Activated CD4-positive, alpha-beta memory T cell treated with anti-CD3 and anti-CD28 coated beads for 36 hours (primary cell): ENCODE measurements around the gene MOB4. TPM values are rescaled to one million over a fixed set of nuclear protein-coding genes. Genes with fewer than 3 reads are reported as not detected.
"Not testable (repeated sequence)": the region's sequence is repeated elsewhere in the genome, so short reads cannot be mapped to it uniquely, and the experiment has no call there.

Source experiments
- CTCF ChIA-PET: fragments of 350-600 bp; sonication (Branson Sonifier 250); formaldehyde crosslinking; loops from one replicate; lab custom pipeline; 2021; ENCODE audit warnings: antibody characterized with exemption, inconsistent platforms; lab: Charles Lee
- POLR2A ChIA-PET: fragments of 350-600 bp; sonication (Branson Sonifier 250); formaldehyde crosslinking; loops from one replicate; lab custom pipeline; 2021; ENCODE audit warnings: antibody characterized with exemption; lab: Charles Lee
- DNase-seq: peaks from one replicate; pipeline ENCODE4 v3.0.0-alpha.2; 2020
- H3K27ac Mint-ChIP-seq: one replicate; pipeline ENCODE4 v1.8.0; 2021; ENCODE audit warnings: mixed read lengths
- H3K27me3 Mint-ChIP-seq: one replicate; pipeline ENCODE4 v1.8.0; 2021; ENCODE audit warnings: mixed read lengths
- H3K36me3 Mint-ChIP-seq: one replicate; pipeline ENCODE4 v1.8.0; 2021; ENCODE audit warnings: mixed read lengths
- H3K4me1 Mint-ChIP-seq: one replicate; pipeline ENCODE4 v1.8.0; 2021; ENCODE audit warnings: low read depth, mixed read lengths
- H3K4me3 Mint-ChIP-seq: one replicate; pipeline ENCODE4 v1.8.0; 2021; ENCODE audit warnings: mild to moderate bottlenecking, mixed read lengths
- H3K9me3 Mint-ChIP-seq: one replicate; pipeline ENCODE4 v1.8.0; 2021; ENCODE audit warnings: mixed read lengths
- intact Hi-C: fragments of 100-400 bp; cut with micrococcal nuclease; formaldehyde crosslinking; loops from one replicate; pipeline ENCODE4 v1.15.1; 2023
- total RNA-seq, 2 experiments: library from RNA; stranded (reverse); gene quantifications; one replicate each; pipeline ENCODE4 v1.2.3, GENCODE V29; 2021

MOB4 gene
- total RNA-seq: 10 to 100 TPM; 18.9 to 19.5 TPM

- Mint-ChIP-seq H3K4me3 (peak within 1 kb of the TSS; percentile 92), H3K27me3 (no peaks in the 10 kb centered on the region), H3K4me1 (peaks cover 24% of the 10 kb centered on the region), H3K27ac (peak within 1 kb of the TSS; percentile 88), H3K36me3 (peaks cover 8% of the 10 kb centered on the region), H3K9me3 (no peaks in the 10 kb centered on the region)
- intact Hi-C loops: loop anchor here (1.0 kb wide), 4 partner anchors 16 to 189 kb away; partner anchors contain the start of genes COQ10B, HSPE1, MARS2 and SF3B1
- ChIA-PET CTCF (interaction anchor here (1.1 to 2.3 kb wide), 6 partner anchors 14 to 263 kb away, joined by 4 to 8 read pairs (median 6); partner anchors contain the start of gene MARS2), POLR2A (interaction anchor here (0.6 to 5.6 kb wide), 15 partner anchors 9 to 1347 kb away, joined by 3 to 71 read pairs (median 4); partner anchors contain the start of genes COQ10B, HSPD1, HSPE1 and MARS2)
- DNase-seq: peak; percentile 96
These were observed at the start of gene MOB4 for GRCh38 chr2:197515739-197516392. Gene MOB4 (plus strand): TSS chr2:197516066. CDS start chr2:197516087, 21 bp downstream.

DNA sequence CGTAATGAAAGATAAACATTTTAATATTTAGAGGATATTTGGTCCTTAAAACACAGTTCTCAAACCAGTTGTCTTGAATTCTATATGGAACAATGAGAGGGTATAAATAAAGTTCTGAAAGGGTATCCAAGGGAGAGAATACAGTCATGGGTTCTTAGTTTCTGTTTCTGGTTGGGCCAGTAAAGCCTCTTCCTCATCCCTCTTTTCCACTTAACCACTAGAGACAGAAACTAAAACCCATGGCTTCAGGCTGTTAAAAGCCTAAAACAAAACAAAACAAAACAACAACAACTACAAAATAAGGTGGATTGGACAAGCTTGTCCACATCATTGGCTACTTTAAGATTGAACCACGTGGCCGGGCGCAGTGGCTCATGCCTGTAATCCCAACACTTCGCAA is 43.7 kb upstream of the MOB4 start:
- CTCF ChIA-PET: no interaction called here
- Mint-ChIP-seq H3K4me3 (no peak overlapping the region), H3K27me3 (no peaks in the 10 kb centered on the region), H3K9me3 (no peaks in the 10 kb centered on the region), H3K4me1 (peaks cover 1% of the 10 kb centered on the region), H3K27ac (no peak overlapping the region), H3K36me3 (peaks cover 22% of the 10 kb centered on the region)
- intact Hi-C loops: no loop called here
- POLR2A ChIA-PET: no interaction called here
- DNase-seq: no peak

- H3K27me3 Mint-ChIP-seq: no peaks in the 10 kb centered on the region
- H3K4me3 Mint-ChIP-seq: no peak overlapping the region
- POLR2A ChIA-PET: no interaction called here
- H3K27ac Mint-ChIP-seq: no peak overlapping the region
- peaks cover 2% of the 10 kb centered on the region for H3K9me3 Mint-ChIP-seq
- peaks cover 7% of the 10 kb centered on the region for H3K4me1 Mint-ChIP-seq
- DNase-seq: no peak
- H3K36me3 Mint-ChIP-seq: peaks cover 37% of the 10 kb centered on the region
- CTCF ChIA-PET: no interaction called here
- intact Hi-C loops: no loop called here
These were observed 38.1 kb upstream of the MOB4 start for GRCh38 chr2:197477797-197478196.

DNA sequence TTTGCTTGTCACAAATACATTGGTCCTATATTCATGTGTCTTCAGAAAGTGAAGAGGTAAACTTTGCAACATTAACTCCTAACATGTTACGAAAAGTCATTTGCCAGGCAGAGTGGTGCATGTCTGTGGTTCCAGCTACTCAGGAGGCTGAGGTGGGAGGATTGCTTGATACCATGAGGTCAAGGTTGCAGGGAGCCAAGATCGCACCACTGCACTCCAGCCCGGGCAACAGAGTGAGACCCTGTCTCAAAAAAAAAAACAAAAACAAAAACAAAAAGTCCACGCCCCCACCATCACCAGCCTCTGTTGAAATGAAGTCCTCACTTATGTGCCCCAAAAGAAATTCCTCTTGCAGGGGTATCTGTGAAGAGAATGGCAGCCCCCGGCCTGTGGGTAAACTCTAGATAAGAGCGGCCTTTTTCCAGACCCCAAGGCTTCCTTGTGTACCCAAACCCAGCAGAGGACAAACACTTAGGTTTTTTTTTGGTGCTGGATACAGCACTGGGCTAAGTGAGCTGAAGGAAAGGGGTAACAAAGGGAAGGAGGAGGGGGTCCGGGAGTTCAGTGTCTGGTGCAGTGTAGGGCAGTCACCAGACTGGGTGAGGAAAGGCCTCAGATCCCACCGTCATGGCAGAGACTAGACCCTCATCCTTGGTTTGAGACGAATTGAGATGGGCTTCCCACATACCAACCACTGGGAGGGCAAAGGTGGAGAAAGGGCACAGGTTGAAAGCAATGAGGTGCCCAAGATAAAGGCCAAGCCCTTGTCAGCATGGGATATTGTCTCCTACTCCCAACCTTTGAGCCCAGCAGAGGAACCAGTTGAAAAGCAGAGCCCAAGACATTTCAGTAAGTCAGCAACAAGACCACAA is 35.5 kb upstream of the MOB4 start:
- CTCF ChIA-PET: no interaction called here
- Mint-ChIP-seq H3K27me3 (no peaks in the 10 kb centered on the region), H3K36me3 (peaks cover 46% of the 10 kb centered on the region), H3K9me3 (peaks cover 16% of the 10 kb centered on the region), H3K4me3 (no peak overlapping the region), H3K27ac (peak overlapping the region; percentile 46), H3K4me1 (peaks cover 9% of the 10 kb centered on the region)
- intact Hi-C loops: no loop called here
- POLR2A ChIA-PET: no interaction called here
- no peak for DNase-seq

DNA sequence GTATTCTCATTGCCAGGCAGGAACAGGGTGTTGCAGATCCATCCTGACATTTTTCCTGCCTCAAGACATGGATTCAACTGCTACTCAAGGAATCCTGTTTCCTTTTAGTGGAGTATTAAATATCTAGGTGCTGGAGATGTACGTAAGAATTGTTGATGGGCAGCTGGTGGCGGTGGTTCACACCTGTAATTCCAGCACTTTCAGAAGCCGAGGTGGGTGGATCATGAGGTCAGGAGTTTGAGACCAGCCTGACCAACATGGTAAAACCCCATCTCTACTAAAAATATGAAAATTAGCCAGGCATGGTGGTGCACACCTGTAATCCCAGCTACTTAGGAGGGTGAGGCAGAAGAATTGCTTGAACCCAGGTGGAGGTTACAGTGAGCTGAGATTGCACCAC is 31.6 kb upstream of the MOB4 start:
- H3K27ac Mint-ChIP-seq, H3K4me3 Mint-ChIP-seq, intact Hi-C loops, H3K4me1 Mint-ChIP-seq, H3K27me3 Mint-ChIP-seq, DNase-seq: not testable (repeated sequence)
- CTCF ChIA-PET: interaction anchor here (1.3 kb wide), 1 partner anchor 14 kb away, joined by 3 read pairs; no protein-coding TSS in a partner anchor
- POLR2A ChIA-PET: interaction anchor here (0.8 to 1.8 kb wide), 3 partner anchors 11 to 14 kb away, joined by 3 to 6 read pairs (median 3); no protein-coding TSS in a partner anchor
- Mint-ChIP-seq H3K36me3 (peaks cover 58% of the 10 kb centered on the region), H3K9me3 (peaks cover 16% of the 10 kb centered on the region)

- Mint-ChIP-seq H3K36me3 (peaks cover 65% of the 10 kb centered on the region), H3K9me3 (peaks cover 16% of the 10 kb centered on the region), H3K27me3 (no peaks in the 10 kb centered on the region), H3K27ac (no peak overlapping the region), H3K4me3 (no peak overlapping the region), H3K4me1 (peaks cover 16% of the 10 kb centered on the region)
- POLR2A ChIA-PET: no interaction called here
- CTCF ChIA-PET: no interaction called here
- intact Hi-C loops: no loop called here
- no peak for DNase-seq
These were observed 29.7 kb upstream of the MOB4 start for GRCh38 chr2:197486175-197486574.

DNA sequence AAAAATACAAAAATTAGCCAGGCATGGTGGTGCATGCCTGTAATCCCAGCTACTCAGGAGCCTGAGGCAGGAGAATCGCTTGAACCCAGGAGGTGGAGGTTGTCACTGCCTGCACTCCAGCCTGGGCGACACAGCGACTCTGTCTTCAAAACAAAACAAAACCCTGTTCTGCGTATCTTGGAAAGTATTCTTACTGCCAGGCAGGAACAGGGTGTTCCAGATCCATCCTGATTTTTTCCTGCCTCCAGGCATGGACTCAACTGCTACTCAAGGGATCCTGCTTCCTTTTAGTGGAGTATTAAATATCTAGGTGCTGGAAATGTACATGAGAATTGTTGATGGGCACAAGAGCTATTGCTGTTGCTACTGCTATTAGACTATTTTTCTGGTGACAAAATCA is 28.5 kb upstream of the MOB4 start:
- ChIA-PET CTCF (no interaction called here), POLR2A (interaction anchor here (0.6 to 2.0 kb wide), 3 partner anchors 9 to 83 kb away, joined by 3 to 7 read pairs (median 4); no protein-coding TSS in a partner anchor)
- intact Hi-C loops: no loop called here
- no peak for DNase-seq
- Mint-ChIP-seq H3K4me3 (no peak overlapping the region), H3K36me3 (peaks cover 71% of the 10 kb centered on the region), H3K4me1 (peaks cover 20% of the 10 kb centered on the region), H3K27me3 (no peaks in the 10 kb centered on the region), H3K27ac (peak overlapping the region; percentile 62), H3K9me3 (peaks cover 15% of the 10 kb centered on the region)

DNA sequence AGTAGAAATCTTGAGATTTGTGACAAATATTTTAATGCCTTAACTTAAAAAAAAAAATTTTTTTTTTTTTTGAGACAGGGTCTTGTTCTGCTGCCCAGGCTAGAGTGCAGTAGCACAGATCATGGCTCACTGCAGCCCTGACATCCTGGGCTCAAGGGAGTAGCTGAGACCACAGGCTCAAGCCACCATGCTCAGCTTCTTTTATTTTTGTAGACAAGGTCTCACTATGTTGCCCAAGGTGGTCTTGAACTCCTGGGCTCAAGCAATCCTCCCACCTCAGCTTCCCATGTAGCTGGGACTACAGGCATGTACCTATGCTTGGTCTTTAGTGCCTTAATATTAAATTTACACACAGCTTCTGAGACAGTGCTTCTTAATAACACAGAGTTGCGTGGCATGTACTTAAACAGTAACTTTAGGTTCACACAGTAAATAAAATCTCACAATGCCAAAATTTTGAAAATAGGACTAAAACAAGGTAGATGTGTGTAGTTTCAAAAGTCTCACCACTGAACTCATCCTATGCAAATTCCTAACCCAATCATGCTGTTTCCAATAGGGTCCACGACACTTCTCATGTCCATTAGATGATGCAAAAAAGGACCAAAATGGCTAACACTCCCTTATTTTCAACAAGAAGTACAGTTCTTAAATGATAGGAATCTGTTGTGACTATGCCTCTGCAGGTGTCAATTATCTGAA is 20.3 kb upstream of the MOB4 start:
- DNase-seq: no peak
- Mint-ChIP-seq H3K4me3 (peak overlapping the region; percentile 97), H3K27ac (peak overlapping the region; percentile 50), H3K4me1 (peaks cover 48% of the 10 kb centered on the region), H3K36me3 (peaks cover 77% of the 10 kb centered on the region), H3K27me3 (no peaks in the 10 kb centered on the region), H3K9me3 (no peaks in the 10 kb centered on the region)
- intact Hi-C loops: no loop called here
- ChIA-PET CTCF (interaction anchor here (1.1 kb wide), 1 partner anchor 21 kb away, joined by 4 read pairs; the partner anchor contains the start of gene MOB4), POLR2A (interaction anchor here (1.3 to 7.6 kb wide), 4 partner anchors 8 to 63 kb away, joined by 3 to 76 read pairs (median 7); partner anchors contain the start of genes MOB4 and SF3B1)

DNA sequence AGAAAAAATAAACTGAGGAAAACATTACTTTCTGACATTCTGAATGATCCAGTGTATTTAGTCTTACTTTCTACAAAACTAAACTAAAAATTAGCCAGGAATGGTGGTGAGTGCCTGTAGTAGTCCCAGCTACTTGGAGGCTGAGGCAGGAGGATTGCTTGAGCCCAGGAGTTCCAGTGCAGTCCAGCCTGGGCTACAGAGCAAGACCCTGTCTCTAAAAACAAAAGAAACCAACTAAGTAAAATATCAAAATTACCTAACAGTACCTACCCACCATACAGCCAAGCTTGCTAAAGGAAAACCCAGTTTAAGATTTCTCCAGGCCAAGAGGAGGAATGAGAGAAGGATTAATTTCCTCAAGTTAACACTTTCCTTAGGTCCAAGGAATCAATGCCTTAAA is 19.2 kb upstream of the MOB4 start:
- Mint-ChIP-seq H3K27ac (peak overlapping the region; percentile 97), H3K9me3 (no peaks in the 10 kb centered on the region), H3K4me3 (peak overlapping the region; percentile 97), H3K27me3 (no peaks in the 10 kb centered on the region), H3K36me3 (peaks cover 80% of the 10 kb centered on the region), H3K4me1 (peaks cover 47% of the 10 kb centered on the region)
- POLR2A ChIA-PET: interaction anchor here (0.7 to 7.6 kb wide), 5 partner anchors 9 to 64 kb away, joined by 3 to 76 read pairs (median 4); partner anchors contain the start of genes COQ10B and SF3B1
- DNase-seq: no peak
- CTCF ChIA-PET: interaction anchor here (2.1 kb wide), 1 partner anchor 20 kb away, joined by 6 read pairs; the partner anchor contains the start of gene MOB4
- intact Hi-C loops: no loop called here

DNA sequence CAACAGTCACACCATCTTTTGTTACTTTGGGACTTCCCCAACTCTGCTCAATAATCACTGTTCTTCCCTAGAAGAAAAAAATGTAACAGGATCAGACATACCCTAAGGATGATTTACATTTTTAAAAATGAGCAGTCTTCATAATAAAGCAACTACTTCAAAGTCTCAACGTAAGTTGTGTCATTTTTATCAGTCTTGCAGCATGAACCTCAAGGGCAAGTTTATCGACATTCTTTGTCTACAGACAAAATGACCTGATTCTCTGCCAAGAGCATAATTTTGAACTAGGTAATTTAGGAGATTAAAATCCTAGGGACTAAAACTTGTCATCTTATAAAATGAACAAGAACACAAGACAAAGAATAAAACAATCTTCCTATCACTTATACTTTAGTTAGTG is 18.5 kb upstream of the MOB4 start:
- H3K9me3 Mint-ChIP-seq: no peaks in the 10 kb centered on the region
- peaks cover 51% of the 10 kb centered on the region for H3K4me1 Mint-ChIP-seq
- CTCF ChIA-PET: interaction anchor here (2.1 kb wide), 1 partner anchor 19 kb away, joined by 6 read pairs; the partner anchor contains the start of gene MOB4

More for the DNA sequence above, 18.5 kb upstream of the MOB4 start:
- no peak for DNase-seq
- H3K36me3 Mint-ChIP-seq: peaks cover 85% of the 10 kb centered on the region
- POLR2A ChIA-PET: interaction anchor here (0.7 to 7.6 kb wide), 6 partner anchors 9 to 64 kb away, joined by 3 to 76 read pairs (median 6); partner anchors contain the start of genes COQ10B and SF3B1
- peak overlapping the region; percentile 97 for H3K27ac Mint-ChIP-seq
- intact Hi-C loops: no loop called here
- H3K4me3 Mint-ChIP-seq: peak overlapping the region; percentile 97
- no peaks in the 10 kb centered on the region for H3K27me3 Mint-ChIP-seq
